ENCODE data around the gene CLK1. TPM values are rescaled to one million over a fixed set of nuclear protein-coding genes. Genes with fewer than 3 reads are reported as not detected.

CLK1 gene
- total and polyA plus RNA-seq, 9 of the 15 experiments (the other 6 are each of a cell fraction or from before 2014, with no cell fraction given) = 29.3 to 99.2 (median 47.0) TPM

- no peak for TF ChIP-seq PML (IDR thresholded peaks at IDR 0.05; ENCODE audit: low read length)
- TF ChIP-seq ZNF23 (CRISPR knock-in tag; IDR thresholded peaks at IDR 0.05) = no peak
- TF ChIP-seq, protein P1, sequence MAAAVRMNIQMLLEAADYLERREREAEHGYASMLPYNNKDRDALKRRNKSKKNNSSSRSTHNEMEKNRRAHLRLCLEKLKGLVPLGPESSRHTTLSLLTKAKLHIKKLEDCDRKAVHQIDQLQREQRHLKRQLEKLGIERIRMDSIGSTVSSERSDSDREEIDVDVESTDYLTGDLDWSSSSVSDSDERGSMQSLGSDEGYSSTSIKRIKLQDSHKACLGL (CRISPR knock-in tag; IDR thresholded peaks at IDR 0.05; ENCODE audit: borderline replicate concordance, poor library complexity, severe bottlenecking) = no peak
- TF ChIP-seq, protein P2, sequence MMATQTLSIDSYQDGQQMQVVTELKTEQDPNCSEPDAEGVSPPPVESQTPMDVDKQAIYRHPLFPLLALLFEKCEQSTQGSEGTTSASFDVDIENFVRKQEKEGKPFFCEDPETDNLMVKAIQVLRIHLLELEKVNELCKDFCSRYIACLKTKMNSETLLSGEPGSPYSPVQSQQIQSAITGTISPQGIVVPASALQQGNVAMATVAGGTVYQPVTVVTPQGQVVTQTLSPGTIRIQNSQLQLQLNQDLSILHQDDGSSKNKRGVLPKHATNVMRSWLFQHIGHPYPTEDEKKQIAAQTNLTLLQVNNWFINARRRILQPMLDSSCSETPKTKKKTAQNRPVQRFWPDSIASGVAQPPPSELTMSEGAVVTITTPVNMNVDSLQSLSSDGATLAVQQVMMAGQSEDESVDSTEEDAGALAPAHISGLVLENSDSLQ (IDR thresholded peaks at IDR 0.05) = no peak
- no peak for TF ChIP-seq ZNF644 (tag; IDR thresholded peaks at IDR 0.05; ENCODE audit: low read depth)
- no peak for TF ChIP-seq ZNF217 (CRISPR knock-in tag; IDR thresholded peaks at IDR 0.05)
- no peak for TF ChIP-seq MLX (CRISPR knock-in tag; conservative IDR thresholded peaks at IDR 0.05)
- TF ChIP-seq SPI1 (IDR thresholded peaks at IDR 0.05; ENCODE audit: borderline replicate concordance, low read depth, low read length) = peak; percentile 27; the same call in 1 of the 2 replicates
- no peak for TF ChIP-seq KLF1 (tag; IDR thresholded peaks at IDR 0.05)
- no peak for TF ChIP-seq PCBP1 (IDR thresholded peaks at IDR 0.05; ENCODE audit: low read depth, low read length, poor library complexity, severe bottlenecking)
- no peak for TF ChIP-seq ZNF197 (CRISPR knock-in tag; IDR thresholded peaks at IDR 0.05; ENCODE audit: low read depth)
- TF ChIP-seq, protein P3, sequence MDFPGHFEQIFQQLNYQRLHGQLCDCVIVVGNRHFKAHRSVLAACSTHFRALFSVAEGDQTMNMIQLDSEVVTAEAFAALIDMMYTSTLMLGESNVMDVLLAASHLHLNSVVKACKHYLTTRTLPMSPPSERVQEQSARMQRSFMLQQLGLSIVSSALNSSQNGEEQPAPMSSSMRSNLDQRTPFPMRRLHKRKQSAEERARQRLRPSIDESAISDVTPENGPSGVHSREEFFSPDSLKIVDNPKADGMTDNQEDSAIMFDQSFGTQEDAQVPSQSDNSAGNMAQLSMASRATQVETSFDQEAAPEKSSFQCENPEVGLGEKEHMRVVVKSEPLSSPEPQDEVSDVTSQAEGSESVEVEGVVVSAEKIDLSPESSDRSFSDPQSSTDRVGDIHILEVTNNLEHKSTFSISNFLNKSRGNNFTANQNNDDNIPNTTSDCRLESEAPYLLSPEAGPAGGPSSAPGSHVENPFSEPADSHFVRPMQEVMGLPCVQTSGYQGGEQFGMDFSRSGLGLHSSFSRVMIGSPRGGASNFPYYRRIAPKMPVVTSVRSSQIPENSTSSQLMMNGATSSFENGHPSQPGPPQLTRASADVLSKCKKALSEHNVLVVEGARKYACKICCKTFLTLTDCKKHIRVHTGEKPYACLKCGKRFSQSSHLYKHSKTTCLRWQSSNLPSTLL (IDR thresholded peaks at IDR 0.05) = no peak
- no peak for TF ChIP-seq ZEB2 (IDR thresholded peaks at IDR 0.05)
- TF ChIP-seq MTA3 (IDR thresholded peaks at IDR 0.05; ENCODE audit: borderline replicate concordance) = no peak
- TF ChIP-seq ARID1B (IDR thresholded peaks at IDR 0.05) = 0 out of 2 replicates have a peak, but pooled peaks have one; percentile 11
- TF ChIP-seq ZNF280B (CRISPR knock-in tag; IDR thresholded peaks at IDR 0.05) = no peak
- Histone ChIP-seq H3K36me3 (ENCODE audit: control insufficient read depth, insufficient read depth, low read length) (peaks cover 28% of the 10 kb centered on the region), H3K4me1 (replicated peaks in 1 of 2; ENCODE audit: control insufficient read depth in 2 of 2, insufficient read depth in 2 of 2, low read length in 2 of 2) (peaks cover 0 to 7% of the 10 kb centered on the region in 2 experiments; a peak in 3 of 5 replicates), H3K4me3 (peak overlapping the region; percentile 96), H3K27ac (ENCODE audit: extremely low read depth, low read depth, low read length) (peak overlapping the region; percentile 44), H2AFZ (ENCODE audit: low read depth, low read length) (peak overlapping the region; percentile 94), H3K79me2 (ENCODE audit: control insufficient read depth, insufficient read depth, low read length) (peaks cover 40% of the 10 kb centered on the region), H3K9me1 (ENCODE audit: control insufficient read depth, insufficient read depth, low read length) (peaks cover 3% of the 10 kb centered on the region), H3K4me2 (ENCODE audit: insufficient read depth, low read length) (peak overlapping the region; percentile 96), H3K9me3 (replicated peaks; ENCODE audit: control insufficient read depth, insufficient read depth, low read depth, low read length) (no peaks in the 10 kb centered on the region), H3K27me3 (ENCODE audit: control insufficient read depth in 2 of 2, insufficient read depth in 2 of 2, low read length in 2 of 2) (no peaks in the 10 kb centered on the region), H4K20me1 (replicated peaks; ENCODE audit: control insufficient read depth, insufficient read depth, low read length) (peaks cover 14% of the 10 kb centered on the region), H3K9ac (ENCODE audit: insufficient read depth in 1 of 2, low read depth in 2 of 2, low read length in 2 of 2) (peak overlapping the region in 1 of 2 experiments; percentile 53; a peak in 2 of 4 replicates)
- DNase-seq (ENCODE audit: extremely low read depth in 1 of 4, low spot score in 3 of 4) (no peak), ATAC-seq (no peak), FAIRE-seq (peak; percentile 32)
- 21% methylated on average over 5 of the region's 6 CpGs for WGBS (ENCODE audit: insufficient coverage, low coverage, missing lambda C conversion rate)
- BruUV-seq (replicated peaks) = no TSS peak
- POLR2A ChIA-PET = interaction anchor here (1.0 kb wide), 1 partner anchor 11 kb away, joined by 3 read pairs; no protein-coding TSS in a partner anchor
- intact Hi-C loops (cut with micrococcal nuclease) = loop anchor here (2.0 to 5.0 kb wide), 4 partner anchors 43 to 78 kb away; partner anchors contain the start of genes CLK1, NIF3L1 and PPIL3
- in situ Hi-C loops (cut with MboI) = no loop called here
- CTCF ChIA-PET (ENCODE audit: low intra/inter-chr PET ratio) = interaction anchor here (0.5 kb wide), 1 partner anchor 112 kb away, joined by 3 read pairs; no protein-coding TSS in a partner anchor
Observed at GRCh38 chr2:200810252-200810997, 54.0 kb downstream of the CLK1 start.

Measured in K562 (cell line).